PC-9 (cell line): ENCODE data around the gene HOXA1.

Source experiments
- EZH2 ChIP-seq: fragments of 200-600 bp; sonication (generic); IDR thresholded peaks from 2 replicates; pipeline ENCODE4 v1.8.0; 2017; ENCODE audit warnings: antibody characterized with exemption, low read depth
- TF ChIP-seq, protein P1 (sequence below): fragments of 200-600 bp; sonication (generic); conservative IDR thresholded peaks from 2 replicates; pipeline ENCODE4 v1.6.1; 2017; ENCODE audit warnings: mixed run types, antibody characterized with exemption, mild to moderate bottlenecking, moderate library complexity

DNA sequence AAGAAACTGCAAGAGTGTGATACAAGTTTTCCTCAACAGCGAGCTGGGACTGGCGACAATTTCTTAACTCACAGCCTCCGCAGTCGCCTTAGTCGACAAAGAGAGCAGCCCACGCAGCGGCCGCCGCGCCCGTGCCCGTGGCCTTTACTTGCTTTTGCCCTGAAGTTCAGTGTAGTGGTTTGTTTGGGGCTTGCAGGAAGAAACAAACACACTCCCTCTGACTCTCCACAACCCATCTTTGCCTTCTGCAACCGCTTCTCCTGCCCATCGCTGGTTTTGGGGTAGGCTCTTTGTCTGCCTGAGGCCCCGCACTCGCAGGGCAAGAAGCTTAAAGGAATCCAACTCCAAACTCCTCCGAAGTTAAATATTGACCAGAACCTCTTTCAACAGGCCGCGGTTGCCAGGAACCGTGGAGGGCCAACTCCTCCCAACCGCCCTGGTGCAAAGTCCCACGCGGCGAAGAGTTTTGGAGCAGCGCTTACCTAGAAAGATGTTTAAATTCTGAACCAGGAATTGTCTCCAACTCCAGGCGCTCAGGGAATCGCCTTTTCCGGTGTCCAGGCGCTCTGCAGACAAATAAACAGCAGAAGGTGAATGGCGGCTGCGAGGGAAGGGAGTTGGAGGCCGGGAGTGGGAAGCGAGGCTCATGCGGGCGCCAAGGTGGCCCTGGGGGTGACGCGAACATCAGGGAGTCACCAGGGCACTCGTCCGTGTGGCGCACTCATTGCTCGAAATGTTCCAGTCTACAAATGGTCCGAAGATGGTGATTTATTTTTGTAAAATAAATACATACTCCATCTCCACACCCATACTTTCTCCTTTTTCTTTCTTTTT is 26.5 kb upstream of the HOXA1 start:
- TF ChIP-seq, protein P1, sequence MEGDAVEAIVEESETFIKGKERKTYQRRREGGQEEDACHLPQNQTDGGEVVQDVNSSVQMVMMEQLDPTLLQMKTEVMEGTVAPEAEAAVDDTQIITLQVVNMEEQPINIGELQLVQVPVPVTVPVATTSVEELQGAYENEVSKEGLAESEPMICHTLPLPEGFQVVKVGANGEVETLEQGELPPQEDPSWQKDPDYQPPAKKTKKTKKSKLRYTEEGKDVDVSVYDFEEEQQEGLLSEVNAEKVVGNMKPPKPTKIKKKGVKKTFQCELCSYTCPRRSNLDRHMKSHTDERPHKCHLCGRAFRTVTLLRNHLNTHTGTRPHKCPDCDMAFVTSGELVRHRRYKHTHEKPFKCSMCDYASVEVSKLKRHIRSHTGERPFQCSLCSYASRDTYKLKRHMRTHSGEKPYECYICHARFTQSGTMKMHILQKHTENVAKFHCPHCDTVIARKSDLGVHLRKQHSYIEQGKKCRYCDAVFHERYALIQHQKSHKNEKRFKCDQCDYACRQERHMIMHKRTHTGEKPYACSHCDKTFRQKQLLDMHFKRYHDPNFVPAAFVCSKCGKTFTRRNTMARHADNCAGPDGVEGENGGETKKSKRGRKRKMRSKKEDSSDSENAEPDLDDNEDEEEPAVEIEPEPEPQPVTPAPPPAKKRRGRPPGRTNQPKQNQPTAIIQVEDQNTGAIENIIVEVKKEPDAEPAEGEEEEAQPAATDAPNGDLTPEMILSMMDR = no peak
- no peak for TF ChIP-seq EZH2
